IPS-18a (cell line): ENCODE results near the gene FKRP.

ENCODE experiments used
- H3K27ac ChIP-seq: one replicate; pipeline ENCODE4 v1.5.1; 2013; ENCODE audit warnings: low read length
- H3K27me3 ChIP-seq: one replicate; pipeline ENCODE4 v1.6.1; 2013; ENCODE audit warnings: mild to moderate bottlenecking, low read length; ENCODE audit not compliant: control insufficient read depth, insufficient read depth
- H3K36me3 ChIP-seq: one replicate; pipeline ENCODE4 v1.6.1; 2013; ENCODE audit warnings: low read depth, low read length; ENCODE audit not compliant: control insufficient read depth
- H3K4me1 ChIP-seq: one replicate; pipeline ENCODE4 v1.6.1; 2013; ENCODE audit warnings: low read depth, low read length; ENCODE audit not compliant: control insufficient read depth
- H3K4me3 ChIP-seq: one replicate; pipeline ENCODE4 v1.5.1; 2013; ENCODE audit warnings: low read length
- H3K9ac ChIP-seq: one replicate; pipeline ENCODE4 v1.6.1; 2013; ENCODE audit warnings: mild to moderate bottlenecking, low read length, moderate library complexity
- H3K9me3 ChIP-seq: one replicate; pipeline ENCODE4 v1.6.1; 2013; ENCODE audit warnings: low read depth, low read length; ENCODE audit not compliant: control insufficient read depth

The FKRP gene

GRCh38 chr19:46715620-46715974 lies 30.3 kb upstream of the FKRP start:
- Histone ChIP-seq H3K4me3 (peak overlapping the region; percentile 78), H3K27me3 (no peaks in the 10 kb centered on the region), H3K27ac (no peak overlapping the region), H3K9me3 (no peaks in the 10 kb centered on the region), H3K9ac (peak overlapping the region; percentile 63), H3K36me3 (peaks cover 6% of the 10 kb centered on the region), H3K4me1 (peaks cover 13% of the 10 kb centered on the region)

- peak overlapping the region; percentile 78 for H3K4me3 ChIP-seq
- peaks cover 11% of the 10 kb centered on the region for H3K36me3 ChIP-seq
- H3K9me3 ChIP-seq = no peaks in the 10 kb centered on the region
- H3K27ac ChIP-seq = no peak overlapping the region
- no peaks in the 10 kb centered on the region for H3K27me3 ChIP-seq
- H3K9ac ChIP-seq = peak overlapping the region; percentile 63
- H3K4me1 ChIP-seq = peaks cover 13% of the 10 kb centered on the region
Observed at GRCh38 chr19:46715975-46716671, 29.7 kb upstream of the FKRP start.

GRCh38 chr19:46716672-46717033 lies 29.2 kb upstream of the FKRP start:
- Histone ChIP-seq H3K4me3 (peak overlapping the region; percentile 78), H3K9me3 (no peaks in the 10 kb centered on the region), H3K27ac (no peak overlapping the region), H3K27me3 (no peaks in the 10 kb centered on the region), H3K4me1 (peaks cover 13% of the 10 kb centered on the region), H3K9ac (peak overlapping the region; percentile 63), H3K36me3 (peaks cover 12% of the 10 kb centered on the region)

- Histone ChIP-seq H3K9me3 (no peaks in the 10 kb centered on the region), H3K4me3 (peak within 1 kb of the TSS; percentile 78), H3K27ac (no peak within 1 kb of the TSS), H3K36me3 (peaks cover 16% of the 10 kb centered on the region), H3K27me3 (no peaks in the 10 kb centered on the region), H3K9ac (peak within 1 kb of the TSS; percentile 63), H3K4me1 (peaks cover 13% of the 10 kb centered on the region)
Observed at GRCh38 chr19:46717034-46717715, 28.7 kb upstream of the FKRP start, which contains the start of gene PRKD2. TSS of gene PRKD2 (minus strand) at chr19:46717114. CDS start at chr19:46716370, 744 bp downstream.

GRCh38 chr19:46717716-46718143 lies 28.1 kb upstream of the FKRP start:
- no peaks in the 10 kb centered on the region for H3K9me3 ChIP-seq
- H3K9ac ChIP-seq = no peak overlapping the region
- H3K4me3 ChIP-seq = peak overlapping the region; percentile 78
- no peak overlapping the region for H3K27ac ChIP-seq
- peaks cover 22% of the 10 kb centered on the region for H3K36me3 ChIP-seq
- H3K4me1 ChIP-seq = peaks cover 13% of the 10 kb centered on the region
- H3K27me3 ChIP-seq = no peaks in the 10 kb centered on the region

- peaks cover 28% of the 10 kb centered on the region for H3K36me3 ChIP-seq
- H3K27me3 ChIP-seq = no peaks in the 10 kb centered on the region
- peak overlapping the region; percentile 78 for H3K4me3 ChIP-seq
- H3K4me1 ChIP-seq = peaks cover 13% of the 10 kb centered on the region
- H3K9ac ChIP-seq = no peak overlapping the region
- no peaks in the 10 kb centered on the region for H3K9me3 ChIP-seq
- no peak overlapping the region for H3K27ac ChIP-seq
Observed at GRCh38 chr19:46718157-46718933, 27.5 kb upstream of the FKRP start.

- peaks cover 33% of the 10 kb centered on the region for H3K36me3 ChIP-seq
- no peak overlapping the region for H3K4me3 ChIP-seq
- H3K27me3 ChIP-seq = no peaks in the 10 kb centered on the region
- no peak overlapping the region for H3K9ac ChIP-seq
- no peaks in the 10 kb centered on the region for H3K9me3 ChIP-seq
- H3K4me1 ChIP-seq = peaks cover 13% of the 10 kb centered on the region
- no peak overlapping the region for H3K27ac ChIP-seq
Observed at GRCh38 chr19:46718934-46719622, 26.8 kb upstream of the FKRP start.

GRCh38 chr19:46719629-46720502 lies 26.0 kb upstream of the FKRP start:
- H3K27ac ChIP-seq = no peak overlapping the region
- peaks cover 39% of the 10 kb centered on the region for H3K36me3 ChIP-seq
- H3K9me3 ChIP-seq = no peaks in the 10 kb centered on the region
- H3K4me1 ChIP-seq = peaks cover 9% of the 10 kb centered on the region
- no peak overlapping the region for H3K9ac ChIP-seq
- no peak overlapping the region for H3K4me3 ChIP-seq
- H3K27me3 ChIP-seq = no peaks in the 10 kb centered on the region

- peaks cover 4% of the 10 kb centered on the region for H3K4me1 ChIP-seq
- no peaks in the 10 kb centered on the region for H3K9me3 ChIP-seq
- H3K27me3 ChIP-seq = no peaks in the 10 kb centered on the region
- no peak overlapping the region for H3K9ac ChIP-seq
- no peak overlapping the region for H3K4me3 ChIP-seq
- no peak overlapping the region for H3K27ac ChIP-seq
- peaks cover 42% of the 10 kb centered on the region for H3K36me3 ChIP-seq
Observed at GRCh38 chr19:46720503-46721239, 25.2 kb upstream of the FKRP start.

GRCh38 chr19:46721269-46722003 lies 24.4 kb upstream of the FKRP start:
- H3K9me3 ChIP-seq = no peaks in the 10 kb centered on the region
- H3K9ac ChIP-seq = no peak overlapping the region
- H3K36me3 ChIP-seq = peaks cover 48% of the 10 kb centered on the region
- no peak overlapping the region for H3K27ac ChIP-seq
- H3K4me1 ChIP-seq = peaks cover 4% of the 10 kb centered on the region
- H3K27me3 ChIP-seq = no peaks in the 10 kb centered on the region
- no peak overlapping the region for H3K4me3 ChIP-seq
